Neural crest cell (in vitro differentiated cells): ENCODE data around the gene MEGF9. TPM values are rescaled to one million over a fixed set of nuclear protein-coding genes. Genes with fewer than 3 reads are reported as not detected.

Experiments
- DNase-seq: peaks from one replicate; pipeline ENCODE4 v3.0.0; 2021; ENCODE audit warnings: low read depth, mixed read lengths, low spot score
- H3K27ac Mint-ChIP-seq: one replicate; pipeline ENCODE4 v1.8.0; 2021; ENCODE audit warnings: mild to moderate bottlenecking, mixed read lengths; ENCODE audit not compliant: unreplicated experiment
- H3K27me3 Mint-ChIP-seq: 2 replicates; pipeline ENCODE4 v1.8.0; 2021; ENCODE audit warnings: low read depth, mild to moderate bottlenecking, mixed read lengths
- H3K36me3 Mint-ChIP-seq: 2 replicates; pipeline ENCODE4 v1.8.0; 2021; ENCODE audit warnings: low read depth, mild to moderate bottlenecking, mixed read lengths
- H3K4me1 Mint-ChIP-seq: 2 replicates; pipeline ENCODE4 v1.8.0; 2021; ENCODE audit warnings: mixed read lengths
- H3K4me3 Mint-ChIP-seq: one replicate; pipeline ENCODE4 v1.8.0; 2021; ENCODE audit warnings: mild to moderate bottlenecking, mixed read lengths
- H3K9me3 Mint-ChIP-seq: 2 replicates; pipeline ENCODE4 v1.8.0; 2021; ENCODE audit warnings: mixed read lengths
- CTCF ChIP-seq: fragments of 200-600 bp; sonication (generic); conservative IDR thresholded peaks from 2 replicates; pipeline ENCODE4 v1.5.0; 2021; ENCODE audit warnings: antibody characterized with exemption, mild to moderate bottlenecking
- total RNA-seq: library from RNA; stranded (reverse); gene quantifications from 2 replicates; pipeline ENCODE4 v1.2.1, GENCODE V29; 2021

The MEGF9 gene
- total RNA-seq, 1 donor from 2014 or later = 22.2 TPM

GRCh38 chr9:120737416-120738165, 23.3 kb upstream of the MEGF9 start:
- no peaks in the 10 kb centered on the region for H3K9me3 Mint-ChIP-seq
- DNase-seq = no peak
- TF ChIP-seq CTCF = no peak
- H3K27me3 Mint-ChIP-seq = no peaks in the 10 kb centered on the region
- no peaks in the 10 kb centered on the region for H3K4me1 Mint-ChIP-seq
- no peak overlapping the region for H3K4me3 Mint-ChIP-seq
- no peak overlapping the region for H3K27ac Mint-ChIP-seq
- H3K36me3 Mint-ChIP-seq = no peaks in the 10 kb centered on the region

GRCh38 chr9:120736881-120737280, 22.6 kb upstream of the MEGF9 start:
- Mint-ChIP-seq H3K4me3 (no peak overlapping the region), H3K27ac (no peak overlapping the region), H3K9me3 (no peaks in the 10 kb centered on the region), H3K4me1 (no peaks in the 10 kb centered on the region), H3K36me3 (no peaks in the 10 kb centered on the region), H3K27me3 (no peaks in the 10 kb centered on the region)
- no peak for TF ChIP-seq CTCF
- DNase-seq = no peak

GRCh38 chr9:120735415-120736126, 21.3 kb upstream of the MEGF9 start:
- Mint-ChIP-seq H3K4me1 (peaks cover 12% of the 10 kb centered on the region), H3K27me3 (no peaks in the 10 kb centered on the region), H3K4me3 (no peak overlapping the region), H3K9me3 (no peaks in the 10 kb centered on the region), H3K27ac (no peak overlapping the region), H3K36me3 (no peaks in the 10 kb centered on the region)
- no peak for DNase-seq
- no peak for TF ChIP-seq CTCF

- peaks cover 17% of the 10 kb centered on the region for H3K4me1 Mint-ChIP-seq
- no peak overlapping the region for H3K27ac Mint-ChIP-seq
- no peaks in the 10 kb centered on the region for H3K27me3 Mint-ChIP-seq
Observed at GRCh38 chr9:120734607-120735410, 20.5 kb upstream of the MEGF9 start.

More at GRCh38 chr9:120734607-120735410, 20.5 kb upstream of the MEGF9 start:
- TF ChIP-seq CTCF = no peak
- no peak for DNase-seq
- Mint-ChIP-seq H3K4me3 (no peak overlapping the region), H3K36me3 (no peaks in the 10 kb centered on the region), H3K9me3 (no peaks in the 10 kb centered on the region)
